GM12874 (cell line): Measurements from ENCODE around the gene FIGNL1.

Source experiments
- TF ChIP-seq, protein P1 (sequence below): IDR thresholded peaks from 2 replicates; pipeline ENCODE4 v1.5.1; 2011; ENCODE audit warnings: low read depth, mild to moderate bottlenecking, control low read depth, low read length, moderate library complexity; ENCODE audit not compliant: insufficient read depth

Gene FIGNL1

DNA sequence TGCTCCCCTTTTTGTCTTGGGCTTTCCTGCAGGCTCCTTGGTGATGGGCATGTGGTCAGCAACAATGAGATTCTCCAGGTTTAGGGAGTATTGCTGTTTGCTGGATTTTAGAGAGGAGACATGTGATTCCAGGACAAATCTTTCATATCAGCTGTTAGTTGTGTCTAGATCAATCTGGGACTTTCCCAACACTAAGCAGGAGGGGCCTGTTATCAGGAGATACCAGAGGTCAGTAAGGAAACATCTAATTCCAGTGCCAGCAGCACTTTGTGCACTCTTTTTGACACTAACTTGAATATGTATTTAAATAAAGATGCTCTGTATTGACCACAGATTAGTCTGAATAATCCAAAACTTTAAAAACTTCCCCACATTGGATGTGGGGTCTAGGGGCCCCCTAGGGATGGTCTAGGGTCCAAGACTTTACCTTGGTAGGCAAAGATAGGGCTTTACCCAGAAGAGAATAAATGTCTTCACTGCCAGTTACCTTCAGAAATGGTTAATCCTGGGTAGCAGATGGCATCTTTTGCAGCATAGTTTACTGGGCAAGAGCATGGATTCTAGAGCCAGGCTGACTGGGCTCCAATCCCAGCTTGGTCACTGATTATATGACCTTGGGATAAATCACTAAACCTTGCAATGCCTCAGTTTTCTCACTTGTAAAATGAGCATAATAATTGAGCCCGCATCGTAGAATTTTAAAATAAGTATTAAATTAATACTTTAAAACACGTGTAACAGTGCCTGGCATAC is 6.4 kb upstream of the FIGNL1 start:
- TF ChIP-seq, protein P1, sequence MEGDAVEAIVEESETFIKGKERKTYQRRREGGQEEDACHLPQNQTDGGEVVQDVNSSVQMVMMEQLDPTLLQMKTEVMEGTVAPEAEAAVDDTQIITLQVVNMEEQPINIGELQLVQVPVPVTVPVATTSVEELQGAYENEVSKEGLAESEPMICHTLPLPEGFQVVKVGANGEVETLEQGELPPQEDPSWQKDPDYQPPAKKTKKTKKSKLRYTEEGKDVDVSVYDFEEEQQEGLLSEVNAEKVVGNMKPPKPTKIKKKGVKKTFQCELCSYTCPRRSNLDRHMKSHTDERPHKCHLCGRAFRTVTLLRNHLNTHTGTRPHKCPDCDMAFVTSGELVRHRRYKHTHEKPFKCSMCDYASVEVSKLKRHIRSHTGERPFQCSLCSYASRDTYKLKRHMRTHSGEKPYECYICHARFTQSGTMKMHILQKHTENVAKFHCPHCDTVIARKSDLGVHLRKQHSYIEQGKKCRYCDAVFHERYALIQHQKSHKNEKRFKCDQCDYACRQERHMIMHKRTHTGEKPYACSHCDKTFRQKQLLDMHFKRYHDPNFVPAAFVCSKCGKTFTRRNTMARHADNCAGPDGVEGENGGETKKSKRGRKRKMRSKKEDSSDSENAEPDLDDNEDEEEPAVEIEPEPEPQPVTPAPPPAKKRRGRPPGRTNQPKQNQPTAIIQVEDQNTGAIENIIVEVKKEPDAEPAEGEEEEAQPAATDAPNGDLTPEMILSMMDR, result no peak

DNA sequence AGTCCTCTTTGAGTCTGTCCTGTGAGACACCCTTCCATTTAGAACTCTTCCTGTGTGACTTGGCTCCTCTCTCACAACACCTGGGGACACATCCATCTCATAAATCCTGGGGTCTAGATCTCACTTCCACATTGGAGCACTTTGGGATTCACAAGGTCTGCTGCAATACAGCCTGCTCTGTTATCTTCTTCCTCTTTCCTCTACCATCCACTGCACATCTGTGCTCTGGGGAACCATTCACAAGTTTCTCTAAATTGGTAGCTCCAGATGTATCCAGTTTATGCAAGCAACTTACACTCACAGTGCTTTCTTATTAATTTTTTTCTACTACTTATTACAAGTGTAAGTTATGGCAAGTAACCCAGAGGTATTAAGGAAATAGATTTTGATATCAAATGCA is 5.5 kb upstream of the FIGNL1 start:
- TF ChIP-seq, protein P1, result no peak

DNA sequence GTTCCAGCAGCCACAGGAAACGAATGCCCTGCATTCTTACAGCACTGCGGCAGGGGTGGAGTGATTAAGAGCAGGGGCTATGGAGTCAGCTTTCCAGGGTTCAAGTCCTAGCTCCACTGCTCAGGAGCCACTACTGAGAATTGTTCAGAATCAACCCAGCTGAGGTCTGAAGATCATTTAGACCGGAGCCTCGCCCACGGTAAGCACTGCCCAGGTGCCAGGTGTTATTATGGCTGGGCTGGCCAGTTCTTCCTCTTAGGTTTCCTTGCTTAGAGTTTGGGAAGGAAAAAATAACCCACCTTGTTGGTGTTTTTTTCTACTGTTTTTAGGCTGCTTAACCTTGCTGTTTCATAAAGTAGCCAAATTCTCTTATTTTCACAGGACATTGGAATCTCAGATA is 4.8 kb upstream of the FIGNL1 start:
- TF ChIP-seq, protein P1, result no peak

DNA sequence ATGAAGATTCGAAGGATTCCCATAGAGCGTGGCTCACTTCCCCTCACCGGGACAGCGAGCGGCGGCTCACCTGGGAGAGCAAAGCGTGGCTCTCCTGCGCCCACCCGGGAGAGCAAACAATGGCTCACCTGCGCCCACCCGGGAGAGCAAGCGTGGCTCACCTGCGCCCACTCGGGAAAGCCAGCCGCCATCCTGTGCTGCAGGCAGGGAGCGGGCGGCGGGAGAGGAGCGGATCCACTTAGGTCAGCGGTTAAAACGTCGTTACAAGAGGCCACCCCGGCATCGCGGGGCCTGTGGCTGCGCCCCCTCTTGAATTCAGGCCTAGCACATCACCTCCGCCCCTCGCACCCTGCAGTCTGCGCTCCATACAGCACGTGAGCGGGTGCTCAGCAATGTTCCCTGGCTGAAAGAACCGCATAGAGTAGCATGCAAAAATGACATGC is 461 bp upstream of the FIGNL1 start:
- TF ChIP-seq, protein P1, result no peak

DNA sequence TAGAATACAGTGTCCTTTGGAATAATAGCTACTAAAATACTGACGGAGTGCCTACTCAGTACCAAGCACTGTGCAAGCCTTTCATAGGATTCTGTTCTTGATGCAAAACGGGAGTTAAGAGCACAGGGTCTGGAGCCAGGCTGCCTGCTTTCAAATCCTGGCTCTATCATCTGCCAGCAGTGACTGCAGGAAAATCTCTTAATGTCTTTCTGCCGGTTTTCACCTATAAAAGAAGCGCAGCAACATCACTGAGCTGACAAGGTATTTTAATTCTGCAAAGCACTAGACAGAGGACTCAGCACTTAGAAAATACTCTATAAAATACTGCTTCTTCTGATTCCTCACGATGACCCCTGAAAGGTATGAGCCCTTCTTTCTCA is 659 bp downstream of the FIGNL1 start:
- TF ChIP-seq, protein P1, result no peak

DNA sequence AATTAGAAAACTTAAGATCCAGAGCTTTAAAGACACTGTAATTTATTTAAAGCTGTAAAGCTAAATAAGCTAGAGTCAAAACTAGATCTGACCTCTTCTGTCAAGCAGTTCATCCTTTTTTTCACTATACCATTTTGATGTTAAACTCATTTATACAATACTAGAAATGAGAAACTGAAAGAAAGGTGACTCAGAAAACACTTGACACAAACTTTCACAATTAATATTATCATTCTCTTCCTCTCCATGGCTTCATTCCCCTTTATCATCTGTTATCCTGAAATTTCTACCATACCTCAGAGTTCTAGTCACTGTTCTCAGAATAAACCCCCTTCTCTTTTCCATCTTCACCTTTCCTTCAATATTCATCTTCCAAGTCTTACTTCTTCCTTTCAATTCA is 1.3 kb downstream of the FIGNL1 start:
- TF ChIP-seq, protein P1, result no peak

DNA sequence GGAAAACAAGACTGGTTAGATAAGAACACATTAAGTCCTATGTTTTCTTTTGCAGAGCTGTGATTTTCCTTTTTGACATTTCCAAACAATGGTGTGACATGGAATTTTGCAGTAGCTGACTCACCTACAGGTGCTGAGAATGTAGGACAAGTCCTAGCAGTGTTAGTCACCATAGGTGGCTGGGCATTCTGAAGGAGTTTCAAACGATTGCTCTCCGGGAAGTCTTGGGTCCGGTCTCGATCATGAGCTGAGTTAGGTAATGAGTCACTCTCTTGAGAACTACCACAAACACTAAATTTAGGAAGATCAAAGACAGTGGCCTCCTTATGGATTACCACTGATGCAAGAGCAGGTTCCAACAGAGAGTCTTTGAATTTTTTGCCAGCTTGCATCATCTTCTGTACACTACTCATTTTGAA is 3.6 kb downstream of the FIGNL1 start:
- TF ChIP-seq, protein P1, result no peak
